OCI-LY7 (cell line): ENCODE data around the gene RAB29. TPM values are rescaled to one million over a fixed set of nuclear protein-coding genes. Genes with fewer than 3 reads are reported as not detected.

Experiments used
- BruUV-seq: library from RNA; stranded (reverse); fragments of 400-500 nt; replicated peaks from 2 replicates; lab custom pipeline; 2021; lab: Mats Ljungman, UMichigan
- CTCF ChIA-PET: fragments of 300-600 bp; sonication (Branson Sonifier 250); formaldehyde crosslinking; loops from one replicate; lab custom pipeline; 2022; ENCODE audit warnings: antibody characterized with exemption; ENCODE audit not compliant: unreplicated experiment; lab: Charles Lee
- POLR2A ChIA-PET: fragments of 300-600 bp; sonication (Branson Sonifier 250); formaldehyde crosslinking; loops from one replicate; lab custom pipeline; 2022; ENCODE audit warnings: antibody characterized with exemption; lab: Charles Lee
- DNase-seq: peaks from one replicate; pipeline ENCODE4 v3.0.0-alpha.2; 2015; ENCODE audit warnings: low spot score
- H2AFZ ChIP-seq: fragments of 200-600 bp; sonication (generic), shearing (Covaris generic); 2 replicates; pipeline ENCODE4 v1.6.1; 2014; ENCODE audit warnings: mild to moderate bottlenecking, antibody characterized with exemption, low read length, moderate library complexity
- H3K27ac ChIP-seq: fragments of 200-600 bp; sonication (generic); 2 replicates; pipeline ENCODE4 v1.5.1; 2014; ENCODE audit warnings: mixed run types, low read depth, mild to moderate bottlenecking, moderate library complexity, low read length, inconsistent platforms; ENCODE audit not compliant: poor library complexity, severe bottlenecking
- H3K36me3 ChIP-seq: fragments of 200-600 bp; sonication (generic); 2 replicates; pipeline ENCODE4 v1.6.1; 2014; ENCODE audit warnings: mild to moderate bottlenecking, antibody characterized with exemption, low read length, moderate library complexity, mixed read lengths; ENCODE audit not compliant: insufficient read depth
- H3K4me1 ChIP-seq: fragments of 200-600 bp; sonication (generic); 2 replicates; pipeline ENCODE4 v1.5.1; 2014; ENCODE audit warnings: mild to moderate bottlenecking, low read length; ENCODE audit not compliant: insufficient read depth, poor library complexity, severe bottlenecking
- H3K4me2 ChIP-seq: fragments of 200-600 bp; sonication (generic); 2 replicates; pipeline ENCODE4 v1.6.1; 2014; ENCODE audit warnings: mild to moderate bottlenecking, low read length
- H3K4me3 ChIP-seq: fragments of 200-600 bp; sonication (generic); 2 replicates; pipeline ENCODE4 v1.5.1; 2014; ENCODE audit warnings: mild to moderate bottlenecking, low read depth, low read length; ENCODE audit not compliant: poor library complexity, severe bottlenecking
- H3K79me2 ChIP-seq: fragments of 200-600 bp; sonication (generic); 2 replicates; pipeline ENCODE4 v1.6.1; 2016; ENCODE audit warnings: low read depth, mild to moderate bottlenecking, low read length, moderate library complexity, mixed read lengths; ENCODE audit not compliant: insufficient read depth
- H3K9me2 ChIP-seq: fragments of 200-600 bp; sonication (generic); 2 replicates; pipeline ENCODE4 v1.6.1; 2016; ENCODE audit warnings: mild to moderate bottlenecking, low read length, mixed read lengths; ENCODE audit not compliant: insufficient read depth
- H3K9me3 ChIP-seq: fragments of 200-600 bp; sonication (generic); 2 replicates; pipeline ENCODE4 v1.6.1; 2014; ENCODE audit warnings: mild to moderate bottlenecking, mixed run types, low read length, mixed read lengths
- H4K20me1 ChIP-seq: fragments of 200-600 bp; sonication (generic); 2 replicates; pipeline ENCODE4 v1.6.1; 2014; ENCODE audit warnings: mild to moderate bottlenecking, antibody characterized with exemption, low read length, moderate library complexity, mixed read lengths; ENCODE audit not compliant: insufficient read depth
- CTCF ChIP-seq: fragments of 200-600 bp; sonication (generic); conservative IDR thresholded peaks from 2 replicates; pipeline ENCODE4 v1.5.1; 2014; ENCODE audit warnings: mild to moderate bottlenecking, antibody characterized with exemption, low read length, moderate library complexity, mixed read lengths
- EZH2phosphoT487 ChIP-seq: fragments of 200-600 bp; sonication (generic); IDR thresholded peaks from 2 replicates; pipeline ENCODE4 v1.6.1; 2018; ENCODE audit warnings: low read depth, borderline replicate concordance, mild to moderate bottlenecking, mixed run types, antibody characterized with exemption, low read length, moderate library complexity, mixed read lengths
- intact Hi-C: fragments of 100-400 bp; cut with micrococcal nuclease; formaldehyde crosslinking; loops from one replicate; pipeline ENCODE4 v1.10.0; 2022; ENCODE audit not compliant: unreplicated experiment
- total RNA-seq, 2 experiments: library from RNA; depleted of rRNA in 1 of 2; stranded (reverse); fragments of >200 nt in 1 of 2; shearing (Covaris generic) in 1 of 2; gene quantifications; 2 replicates each; pipeline ENCODE4 v1.2.3, GENCODE V29; 2014 to 2022

Gene RAB29
- total RNA-seq, 2 experiments from 2014 or later: 5.9 to 7.8 TPM

GRCh38 chr1:205782627-205783432 is 7.5 kb upstream of the RAB29 start:
- Histone ChIP-seq H3K4me1 (no peaks in the 10 kb centered on the region), H2AFZ (no peak overlapping the region), H3K9me3 (no peaks in the 10 kb centered on the region), H3K9me2 (no peaks in the 10 kb centered on the region), H3K4me2 (no peak overlapping the region), H3K79me2 (no peaks in the 10 kb centered on the region), H3K27ac (no peak overlapping the region), H3K36me3 (no peaks in the 10 kb centered on the region), H3K4me3 (no peak overlapping the region), H4K20me1 (no peaks in the 10 kb centered on the region)
- no TSS peak for BruUV-seq
- DNase-seq: peak; percentile 13
- intact Hi-C loops: no loop called here
- ChIA-PET CTCF (no interaction called here), POLR2A (interaction anchor here (0.7 kb wide), 1 partner anchor 432 kb away, joined by 5 read pairs; no protein-coding TSS in a partner anchor)
- TF ChIP-seq EZH2phosphoT487: no peak
- TF ChIP-seq CTCF: no peak

GRCh38 chr1:205780335-205780734 is 5.1 kb upstream of the RAB29 start:
- no TSS peak for BruUV-seq
- no peaks in the 10 kb centered on the region for H3K36me3 ChIP-seq
- H4K20me1 ChIP-seq: no peaks in the 10 kb centered on the region
- H3K9me2 ChIP-seq: no peaks in the 10 kb centered on the region
- H2AFZ ChIP-seq: no peak overlapping the region
- no peak overlapping the region for H3K4me2 ChIP-seq
- H3K27ac ChIP-seq: no peak overlapping the region
- intact Hi-C loops: no loop called here
- no peak for DNase-seq
- no peaks in the 10 kb centered on the region for H3K79me2 ChIP-seq
- H3K4me3 ChIP-seq: no peak overlapping the region
- H3K4me1 ChIP-seq: peaks cover 5% of the 10 kb centered on the region
- ChIA-PET CTCF (no interaction called here), POLR2A (interaction anchor here (0.6 to 0.7 kb wide), 2 partner anchors 48 to 65 kb away, joined by 3 read pairs; no protein-coding TSS in a partner anchor)
- peaks cover 6% of the 10 kb centered on the region; the same call in 1 of the 2 replicates for H3K9me3 ChIP-seq
- no peak for TF ChIP-seq CTCF

GRCh38 chr1:205777994-205778393 is 2.7 kb upstream of the RAB29 start:
- no peak for TF ChIP-seq CTCF
- no peak for TF ChIP-seq EZH2phosphoT487
- ChIA-PET POLR2A (no interaction called here), CTCF (no interaction called here)
- BruUV-seq: no TSS peak
- Histone ChIP-seq H4K20me1 (no peaks in the 10 kb centered on the region), H3K4me1 (peaks cover 15% of the 10 kb centered on the region), H2AFZ (no peak overlapping the region), H3K4me2 (no peak overlapping the region), H3K9me3 (peaks cover 6% of the 10 kb centered on the region; the same call in 1 of the 2 replicates), H3K36me3 (no peaks in the 10 kb centered on the region), H3K27ac (no peak overlapping the region), H3K4me3 (no peak overlapping the region), H3K79me2 (no peaks in the 10 kb centered on the region), H3K9me2 (no peaks in the 10 kb centered on the region)
- intact Hi-C loops: no loop called here
- DNase-seq: no peak
